EL (cell line): ENCODE results near the gene GPN1.
"Not testable (repeated sequence)": the region's sequence is repeated elsewhere in the genome, so short reads cannot be mapped to it uniquely, and the experiment has no call there.

Experiments used
- DNase-seq: peaks from one replicate; pipeline ENCODE4 v3.0.0-alpha.2; 2016

GPN1 gene

DNA sequence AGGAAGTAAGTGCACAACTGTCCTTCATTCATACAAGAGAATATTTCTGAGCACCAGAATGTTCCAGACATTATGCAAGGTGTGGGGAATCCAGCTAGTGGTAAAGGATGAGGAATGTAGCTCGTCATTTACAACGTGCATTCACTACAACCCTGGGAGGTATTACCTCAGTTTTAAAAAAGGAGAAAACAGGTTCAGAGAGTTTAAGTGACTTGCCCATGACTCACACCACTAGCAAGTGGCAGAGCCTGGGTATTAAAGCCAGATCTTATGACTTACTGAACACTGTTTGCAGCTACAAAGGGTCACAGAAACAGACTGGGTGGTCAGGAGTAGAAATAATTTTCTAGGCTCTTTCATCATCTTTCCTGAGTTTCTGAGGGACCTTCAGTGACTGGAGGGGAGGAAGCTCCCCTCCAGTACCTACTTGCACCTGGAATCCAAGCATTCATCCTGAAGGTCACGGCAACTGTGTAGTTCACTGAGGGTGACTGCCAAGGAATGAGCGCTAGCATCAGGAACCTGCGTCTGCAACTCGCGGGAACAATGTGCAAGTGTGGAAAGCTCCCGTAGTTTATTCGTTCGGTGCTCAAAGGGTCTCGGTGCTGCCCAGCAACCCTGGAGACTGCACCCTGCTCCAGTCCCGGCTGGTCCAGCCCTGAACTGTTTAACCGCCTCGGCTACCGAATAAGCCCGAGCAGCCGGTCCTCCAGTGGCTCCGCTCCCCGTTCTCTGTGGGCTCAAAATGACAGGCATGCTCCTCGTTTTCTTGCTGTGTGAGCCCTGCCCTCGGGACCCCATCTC lies 685 bp upstream of the GPN1 start:
- peak; percentile 90 for DNase-seq

DNA sequence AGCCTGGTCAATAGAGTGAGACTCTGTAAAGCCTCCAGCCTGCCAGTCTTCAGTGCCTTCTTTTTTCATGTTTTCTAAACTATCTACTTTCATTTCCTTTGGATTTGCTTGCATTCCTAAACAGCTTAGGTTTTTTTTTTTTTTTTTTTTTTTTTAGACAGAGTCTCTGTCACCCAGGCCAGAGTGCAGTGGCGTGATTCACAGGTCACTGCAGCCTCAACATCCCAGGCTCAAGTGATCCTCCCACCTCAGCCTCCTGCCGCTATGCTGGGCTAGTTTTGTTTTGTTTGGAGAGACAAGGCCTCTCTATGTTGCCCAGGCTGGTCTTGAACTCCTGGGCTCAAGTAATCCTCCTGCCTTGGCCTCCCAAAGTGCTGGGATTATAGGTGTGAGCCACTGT lies 1.4 kb downstream of the GPN1 start:
- not testable (repeated sequence) for DNase-seq

DNA sequence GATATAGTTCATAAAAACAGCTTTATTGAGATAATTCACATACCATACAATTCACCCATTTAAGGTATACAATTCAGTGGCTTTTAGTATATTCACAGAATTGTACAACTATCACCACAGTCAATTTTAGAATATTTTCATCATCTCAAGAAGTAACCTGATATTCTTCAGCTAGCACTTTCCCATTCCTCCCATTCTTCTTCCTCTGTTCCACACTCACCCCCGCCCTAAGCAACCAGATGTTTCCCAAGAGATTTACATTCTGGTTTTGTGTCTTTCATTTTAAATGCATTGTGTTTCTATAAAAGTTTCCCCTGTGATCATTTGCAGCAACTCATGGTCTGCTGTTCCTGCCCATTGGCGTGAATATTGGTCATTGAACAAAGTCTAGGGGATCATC lies 5.4 kb downstream of the GPN1 start:
- DNase-seq, result no peak

DNA sequence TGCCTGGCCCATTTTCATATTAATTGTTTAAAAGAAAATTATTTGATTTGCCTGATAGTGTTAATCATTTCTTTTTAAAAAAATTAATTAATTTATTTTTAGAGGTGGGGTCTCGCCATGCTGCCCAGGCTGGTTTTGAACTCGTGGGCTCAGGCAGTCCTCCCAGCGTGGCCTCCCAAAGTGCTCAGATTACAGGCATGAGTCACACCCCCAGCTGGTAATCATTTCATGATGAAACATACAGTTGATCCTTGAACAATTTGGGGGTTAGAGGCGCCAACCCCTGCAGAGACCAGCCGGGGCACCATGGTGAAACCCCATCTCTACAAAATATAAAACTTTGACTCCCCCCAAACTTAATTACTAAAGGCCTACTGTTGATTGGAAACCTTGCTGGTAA lies 7.9 kb downstream of the GPN1 start:
- peak; percentile 25 for DNase-seq

DNA sequence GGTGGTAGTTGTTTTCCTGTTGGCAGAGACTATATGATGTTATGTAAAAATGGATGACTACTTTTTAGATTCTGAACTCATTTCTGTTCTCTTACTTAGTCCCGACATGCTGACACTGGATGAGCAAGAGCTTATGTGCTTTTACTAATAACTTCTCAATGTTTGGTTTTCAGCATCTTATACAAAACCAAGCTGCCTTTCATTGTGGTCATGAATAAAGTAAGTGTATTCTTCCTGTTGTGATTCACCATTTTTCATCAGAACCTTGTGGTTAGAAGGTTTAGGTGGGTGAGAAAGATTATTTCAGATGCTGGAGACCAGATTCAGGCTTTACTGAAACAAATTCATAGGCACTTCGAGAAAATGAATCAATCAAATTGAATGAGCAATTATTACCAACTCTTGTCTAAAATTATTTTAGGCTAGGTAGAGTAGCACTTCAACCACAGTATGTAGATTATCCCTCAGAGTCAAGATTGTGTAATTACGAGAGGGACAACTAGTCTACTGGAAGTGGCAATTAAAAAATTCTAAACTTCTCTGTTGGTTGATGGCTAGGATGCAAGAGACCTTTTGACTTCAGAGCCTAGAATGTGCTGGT lies 9.3 kb downstream of the GPN1 start:
- DNase-seq, result peak; percentile 69

GRCh38 chr2:27638709-27639108 lies 9.9 kb downstream of the GPN1 start:
- peak; percentile 67 for DNase-seq

DNA sequence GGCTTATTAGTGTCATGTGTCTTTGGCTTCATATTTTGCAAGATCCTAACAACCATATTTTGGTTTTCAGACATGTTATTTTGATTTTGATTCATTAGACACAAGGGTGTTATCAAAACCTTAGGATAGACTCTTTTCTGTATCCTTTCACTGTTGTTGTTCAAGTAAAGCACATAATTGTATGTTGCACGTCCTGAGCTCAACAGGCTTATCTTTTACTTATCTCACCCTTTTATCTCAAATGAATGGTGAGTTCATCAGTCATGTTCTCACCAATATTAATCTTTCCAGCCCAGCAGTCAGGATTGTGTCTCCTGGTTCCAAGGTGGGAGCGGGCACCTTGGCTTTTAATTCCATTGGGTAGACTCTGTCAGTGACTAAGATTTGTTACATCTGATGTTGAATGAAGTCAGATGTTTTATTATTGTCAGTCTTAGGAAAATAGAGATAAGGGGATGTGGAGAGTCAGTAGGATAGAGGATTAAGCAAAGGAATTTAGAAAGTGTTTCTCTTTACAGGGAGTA lies 11.9 kb downstream of the GPN1 start:
- no peak for DNase-seq

- DNase-seq, result no peak
Measured at GRCh38 chr2:27645197-27645596, 16.3 kb downstream of the GPN1 start.

GRCh38 chr2:27647289-27647688 lies 18.4 kb downstream of the GPN1 start:
- peak; percentile 28 for DNase-seq

DNA sequence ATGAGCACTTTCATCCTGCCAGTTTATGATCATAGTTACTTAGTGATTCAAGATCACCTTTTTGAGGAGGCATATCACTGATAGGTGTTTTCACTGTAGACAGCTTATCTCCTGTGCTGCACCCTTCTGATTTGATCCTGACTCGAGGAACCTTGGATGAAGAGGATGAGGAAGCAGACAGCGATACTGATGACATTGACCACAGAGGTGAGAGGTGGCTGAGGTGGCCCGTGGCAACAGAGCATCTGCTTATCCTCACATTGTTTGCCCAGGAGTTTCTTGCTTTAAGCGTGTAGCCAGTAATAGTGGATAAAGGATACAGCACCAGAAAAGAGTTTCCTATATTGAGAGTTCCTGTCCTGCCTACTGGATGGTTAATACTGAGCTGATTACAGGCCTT lies 18.9 kb downstream of the GPN1 start:
- no peak for DNase-seq

GRCh38 chr2:27651056-27651455 lies 22.2 kb downstream of the GPN1 start:
- DNase-seq, result no peak

- no peak for DNase-seq
Measured at GRCh38 chr2:27652341-27652740, 23.5 kb downstream of the GPN1 start.

DNA sequence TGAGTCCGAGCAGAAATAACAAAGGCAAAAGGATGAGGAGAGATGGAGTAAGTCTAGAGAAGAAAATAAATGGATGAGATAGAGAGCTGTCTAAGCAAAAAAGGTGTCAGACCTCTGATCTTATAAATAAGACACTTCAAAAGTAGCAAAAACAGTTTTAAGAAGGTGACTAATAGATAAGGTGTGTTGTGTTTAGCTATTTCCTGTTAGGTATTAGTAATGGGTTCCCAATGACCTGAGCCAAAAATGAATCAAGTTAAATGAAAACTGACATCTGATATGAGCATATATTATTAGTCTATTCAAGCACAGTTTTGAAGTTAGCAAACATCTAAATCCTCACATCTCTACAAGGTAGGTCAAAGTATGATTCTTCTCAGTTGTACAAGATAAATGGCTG lies 23.9 kb downstream of the GPN1 start:
- DNase-seq, result no peak

DNA sequence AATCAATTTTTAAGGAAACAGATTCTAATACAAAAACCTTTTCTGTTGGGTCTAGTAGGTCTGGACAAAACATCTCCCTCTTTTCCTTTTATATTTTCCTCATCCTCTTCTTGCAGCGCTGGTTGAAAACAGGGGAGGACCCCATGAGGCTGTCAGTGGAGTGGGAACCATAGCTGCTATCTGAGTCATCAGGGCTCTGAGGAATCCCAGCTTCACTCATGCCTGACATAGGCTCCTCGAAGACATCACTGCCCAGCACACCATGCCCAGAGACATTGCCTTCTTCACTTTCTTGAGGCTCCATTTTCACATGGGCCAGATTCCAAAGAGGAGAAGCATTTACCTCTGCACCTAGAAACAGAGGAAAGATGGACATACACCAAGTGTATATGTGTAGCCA lies 24.5 kb downstream of the GPN1 start:
- DNase-seq, result peak; percentile 47

- peak; percentile 40 for DNase-seq
Measured at GRCh38 chr2:27655155-27655951, 26.5 kb downstream of the GPN1 start.

- DNase-seq, result no peak
Measured at GRCh38 chr2:27661371-27661770, 32.5 kb downstream of the GPN1 start.

DNA sequence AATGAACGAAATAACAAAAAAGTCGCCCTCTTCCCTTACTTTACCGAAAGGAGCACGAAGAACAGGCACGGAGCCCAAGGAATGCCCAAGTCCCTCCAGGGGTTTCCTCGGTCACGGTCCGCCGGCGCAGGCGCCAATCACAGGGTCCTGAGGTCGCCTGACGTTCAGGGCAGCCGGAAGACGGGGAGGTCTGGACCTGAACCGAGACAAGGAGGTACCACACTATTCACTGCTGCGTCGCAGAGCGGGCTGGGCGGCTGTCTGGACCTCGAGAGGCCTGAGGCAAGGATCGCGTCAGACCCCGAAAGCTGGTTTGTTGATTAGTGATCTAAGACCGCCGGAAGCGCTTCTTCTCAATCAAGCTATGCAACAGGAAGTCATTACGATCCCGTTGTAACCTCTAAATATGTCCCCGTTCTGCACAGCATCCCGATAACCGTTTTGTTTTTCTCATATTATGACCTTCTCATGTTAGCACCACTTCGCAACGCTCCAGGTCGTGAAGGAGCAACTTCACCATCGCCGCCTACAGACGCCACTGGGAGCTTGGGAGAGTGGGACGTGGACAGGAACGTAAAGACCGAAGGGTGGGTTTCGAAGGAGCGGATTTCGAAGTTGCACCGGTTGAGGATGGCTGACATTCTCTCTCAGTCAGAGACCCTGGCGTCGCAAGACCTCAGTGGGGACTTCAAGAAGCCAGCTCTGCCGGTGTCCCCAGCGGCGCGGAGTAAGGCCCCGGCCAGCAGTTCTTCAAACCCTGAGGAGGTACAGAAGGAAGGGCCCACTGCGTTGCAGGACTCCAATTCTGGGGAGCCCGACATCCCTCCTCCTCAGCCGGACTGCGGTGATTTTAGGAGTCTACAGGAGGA lies 34.7 kb downstream of the GPN1 start, which contains the start of the genes SLC4A1AP and SUPT7L:
Gene SLC4A1AP (plus strand): TSS at position 605 of the 869 bp plus-strand sequence. CDS start 26 bp downstream, at position 631.
Gene SUPT7L (minus strand): TSS at position 330 of the 869 bp plus-strand sequence. CDS start 1,422 bp downstream, outside the sequence.
- peak; percentile 85 for DNase-seq

DNA sequence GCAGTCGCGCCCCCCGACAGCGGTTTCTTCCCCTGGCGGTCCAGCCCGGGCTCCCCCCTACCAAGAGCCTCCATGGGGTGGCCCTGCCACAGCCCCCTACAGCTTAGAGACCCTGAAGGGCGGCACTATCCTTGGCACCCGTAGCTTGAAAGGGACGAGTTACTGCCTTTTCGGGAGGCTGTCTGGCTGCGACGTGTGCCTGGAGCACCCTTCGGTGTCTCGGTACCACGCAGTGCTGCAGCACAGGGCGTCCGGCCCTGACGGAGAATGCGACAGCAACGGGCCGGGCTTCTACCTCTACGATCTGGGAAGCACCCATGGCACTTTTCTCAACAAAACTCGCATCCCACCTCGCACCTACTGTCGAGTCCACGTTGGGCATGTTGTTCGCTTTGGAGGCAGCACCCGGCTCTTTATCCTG lies 35.3 kb downstream of the GPN1 start:
- DNase-seq, result no peak

GRCh38 chr2:27664622-27665363 lies 35.9 kb downstream of the GPN1 start:
- DNase-seq, result no peak

DNA sequence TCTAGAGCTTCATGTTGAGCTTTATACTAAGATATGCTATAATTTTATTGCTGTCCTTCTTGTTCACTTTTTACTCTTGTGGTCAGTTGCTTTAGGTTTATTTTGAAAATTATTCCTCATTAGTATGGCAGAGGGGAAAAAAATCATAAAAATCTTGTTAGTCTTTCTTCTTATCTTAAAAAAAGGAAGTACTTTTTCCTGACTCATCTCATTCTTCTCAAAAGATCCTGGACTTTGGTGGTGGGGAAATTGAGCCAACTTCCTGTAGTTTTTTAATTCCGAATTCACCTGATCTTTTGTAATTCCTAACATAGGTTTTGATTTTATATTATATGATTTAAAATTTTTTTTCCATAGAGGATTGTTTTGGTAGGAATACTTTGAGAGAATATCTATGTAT lies 38.6 kb downstream of the GPN1 start:
- DNase-seq, result no peak

- DNase-seq, result no peak
Measured at GRCh38 chr2:27671235-27671634, 42.4 kb downstream of the GPN1 start.
